AG09309 (cell line): Measurements from ENCODE around the gene SMIM22.

Experiments used
- DNase-seq: peaks from one replicate; pipeline ENCODE4 v3.0.0-alpha.2; 2010; ENCODE audit warnings: low read depth
- H3K4me3 ChIP-seq: 2 replicates; pipeline ENCODE4 v1.5.1; 2011; ENCODE audit warnings: mild to moderate bottlenecking, low read depth, low read length, moderate library complexity; ENCODE audit not compliant: control insufficient read depth
- TF ChIP-seq, protein P1 (sequence below): IDR thresholded peaks from 2 replicates; pipeline ENCODE4 v1.5.1; 2011; ENCODE audit warnings: mild to moderate bottlenecking, low read depth, low read length, inconsistent platforms; ENCODE audit not compliant: insufficient read depth, control insufficient read depth; ENCODE audit errors: missing control alignments

SMIM22 gene

DNA sequence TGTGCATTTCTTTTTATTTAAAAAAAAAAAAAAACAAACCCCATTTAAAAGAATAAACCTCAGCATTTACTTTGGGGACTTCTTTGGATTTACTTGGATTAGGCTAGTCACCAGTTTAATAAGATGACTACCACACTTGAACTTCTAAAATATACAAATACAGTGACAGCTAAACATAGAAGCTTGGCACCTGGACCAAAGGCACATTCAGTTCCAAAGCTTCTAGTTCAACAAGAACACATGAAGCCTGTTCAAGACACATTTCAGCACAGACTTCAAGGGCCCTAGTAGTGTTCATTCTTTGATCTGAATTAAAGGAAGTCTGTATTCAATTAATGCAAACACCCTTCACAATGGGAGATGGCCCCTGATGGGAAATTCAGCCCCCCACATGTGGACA is 18.9 kb downstream of the SMIM22 start:
- DNase-seq: no peak
- no peak overlapping the region for H3K4me3 ChIP-seq
- TF ChIP-seq, protein P1, sequence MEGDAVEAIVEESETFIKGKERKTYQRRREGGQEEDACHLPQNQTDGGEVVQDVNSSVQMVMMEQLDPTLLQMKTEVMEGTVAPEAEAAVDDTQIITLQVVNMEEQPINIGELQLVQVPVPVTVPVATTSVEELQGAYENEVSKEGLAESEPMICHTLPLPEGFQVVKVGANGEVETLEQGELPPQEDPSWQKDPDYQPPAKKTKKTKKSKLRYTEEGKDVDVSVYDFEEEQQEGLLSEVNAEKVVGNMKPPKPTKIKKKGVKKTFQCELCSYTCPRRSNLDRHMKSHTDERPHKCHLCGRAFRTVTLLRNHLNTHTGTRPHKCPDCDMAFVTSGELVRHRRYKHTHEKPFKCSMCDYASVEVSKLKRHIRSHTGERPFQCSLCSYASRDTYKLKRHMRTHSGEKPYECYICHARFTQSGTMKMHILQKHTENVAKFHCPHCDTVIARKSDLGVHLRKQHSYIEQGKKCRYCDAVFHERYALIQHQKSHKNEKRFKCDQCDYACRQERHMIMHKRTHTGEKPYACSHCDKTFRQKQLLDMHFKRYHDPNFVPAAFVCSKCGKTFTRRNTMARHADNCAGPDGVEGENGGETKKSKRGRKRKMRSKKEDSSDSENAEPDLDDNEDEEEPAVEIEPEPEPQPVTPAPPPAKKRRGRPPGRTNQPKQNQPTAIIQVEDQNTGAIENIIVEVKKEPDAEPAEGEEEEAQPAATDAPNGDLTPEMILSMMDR: no peak

DNA sequence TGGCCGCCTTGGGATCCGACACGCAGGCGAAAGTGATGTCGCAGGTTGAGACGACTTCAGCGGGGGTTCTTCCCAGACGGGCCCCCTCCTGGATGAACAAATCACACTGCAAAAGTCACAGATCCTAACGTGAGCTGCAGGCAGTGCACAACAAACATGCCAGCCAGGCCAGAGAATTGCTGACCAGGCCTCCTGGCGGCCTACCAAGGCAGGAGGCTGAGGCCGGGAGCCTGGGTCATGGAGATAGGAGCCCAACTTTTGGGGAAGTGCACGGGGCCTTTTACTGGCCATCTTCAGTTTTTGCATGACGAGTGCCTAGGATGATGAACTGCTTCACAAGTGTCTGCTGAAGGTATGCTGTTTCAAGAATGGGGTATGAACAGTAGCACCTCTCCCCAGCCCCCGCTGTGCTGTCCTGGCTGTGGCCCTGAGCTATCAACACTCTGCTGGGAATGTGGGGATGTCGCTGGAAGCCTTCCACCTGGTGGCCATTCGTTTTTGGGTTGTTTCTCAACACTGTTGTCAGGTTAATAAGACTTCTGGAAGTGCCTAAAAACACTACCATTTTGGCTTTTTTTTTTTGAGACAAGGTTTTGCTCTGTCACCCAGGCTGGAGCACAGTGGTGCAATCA is 19.5 kb downstream of the SMIM22 start:
- TF ChIP-seq, protein P1: no peak
- no peak overlapping the region for H3K4me3 ChIP-seq
- DNase-seq: no peak

DNA sequence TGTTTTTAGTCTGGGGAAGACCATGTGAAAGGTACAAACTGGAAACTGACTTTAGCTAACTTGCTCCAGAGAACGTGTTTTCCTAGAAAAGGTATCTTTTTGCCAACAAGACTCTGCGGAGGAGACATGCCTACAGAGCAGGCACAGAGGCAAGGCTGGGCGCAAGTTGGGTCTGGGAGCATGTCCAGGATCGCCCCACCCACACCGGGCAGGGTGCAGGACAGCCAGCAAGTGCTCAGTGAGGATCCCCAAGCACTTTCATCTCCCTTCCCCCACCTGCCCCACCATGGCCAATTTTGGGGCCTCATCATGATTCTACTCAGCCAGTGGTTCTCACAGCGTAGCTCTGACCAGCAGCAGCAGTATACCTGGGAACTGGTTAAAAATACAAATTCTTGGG is 25.5 kb downstream of the SMIM22 start:
- TF ChIP-seq, protein P1: no peak
- H3K4me3 ChIP-seq: no peak overlapping the region
- DNase-seq: no peak

DNA sequence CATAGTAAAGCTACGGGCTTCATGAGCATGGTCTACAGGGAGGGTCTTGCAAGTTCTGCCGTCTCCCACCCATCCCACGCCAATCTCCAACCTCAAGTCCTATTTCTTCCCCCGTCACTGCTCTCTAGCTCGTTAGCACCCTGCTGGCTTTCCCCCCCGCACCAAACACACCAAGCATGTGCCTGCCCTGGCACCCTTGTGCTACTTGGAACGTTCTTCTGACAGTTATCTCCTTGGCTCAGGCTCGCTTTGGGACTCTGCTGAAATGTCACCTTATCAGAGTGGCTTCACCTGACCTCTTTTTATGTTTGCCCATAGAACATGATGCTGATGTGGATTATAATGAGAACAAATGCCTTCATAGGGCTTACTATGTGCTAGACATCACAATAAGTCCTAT is 30.0 kb downstream of the SMIM22 start:
- TF ChIP-seq, protein P1: no peak

DNA sequence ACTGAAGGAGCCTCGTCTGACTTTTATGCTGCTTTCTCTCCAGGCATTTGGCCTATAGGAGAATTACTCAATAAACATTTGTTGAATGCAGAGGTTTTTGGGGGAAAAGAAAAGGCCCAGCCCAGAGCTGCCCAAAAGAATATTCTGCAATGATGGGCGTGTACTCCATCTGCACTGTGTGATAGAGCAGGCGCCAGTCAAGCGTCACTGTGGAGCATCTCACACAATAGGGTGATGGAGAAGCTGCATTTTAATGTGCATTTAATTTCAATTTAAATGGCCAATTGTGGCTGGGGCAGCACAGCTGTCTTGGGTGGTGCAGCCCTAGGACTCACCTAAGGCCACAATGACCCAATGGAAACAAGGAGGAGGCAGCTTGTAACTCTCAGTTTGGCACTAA is 31.4 kb downstream of the SMIM22 start:
- H3K4me3 ChIP-seq: no peak overlapping the region
- TF ChIP-seq, protein P1: no peak
- no peak for DNase-seq

More for the DNA sequence above, 30.0 kb downstream of the SMIM22 start:
- no peak overlapping the region for H3K4me3 ChIP-seq
- no peak for DNase-seq

DNA sequence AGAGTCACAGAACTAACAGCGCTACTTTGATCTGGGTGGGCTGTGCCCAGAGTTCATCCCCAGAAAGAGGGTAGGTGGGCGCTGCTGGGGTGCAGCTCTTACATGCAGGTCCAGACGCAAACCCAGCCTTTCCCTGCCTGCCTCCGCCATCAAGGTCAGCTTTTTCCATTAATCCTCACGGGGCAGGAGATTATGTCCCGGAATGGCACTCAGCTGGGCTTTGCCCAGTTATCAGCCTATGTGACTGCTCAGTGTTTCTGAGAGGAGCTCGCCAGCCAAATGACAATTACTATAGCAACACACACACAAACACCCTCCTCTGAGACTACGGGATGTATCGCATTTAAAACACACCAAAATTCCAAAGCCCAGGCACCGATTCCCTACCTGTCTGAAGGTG is 31.8 kb downstream of the SMIM22 start:
- H3K4me3 ChIP-seq: no peak overlapping the region
- DNase-seq: no peak
- TF ChIP-seq, protein P1: no peak
